AG04449 (cell line): ENCODE measurements around the gene PCDHGC3.

Experiments
- CTCF ChIA-PET: fragments of 350-600 bp; formaldehyde crosslinking; extraction: SDS; loops from one replicate; lab custom pipeline; 2021; ENCODE audit warnings: antibody characterized with exemption; lab: Yijun Ruan, JAX
- POLR2A ChIA-PET: fragments of 400-600, 350-600 bp; formaldehyde crosslinking; extraction: SDS; loops from one replicate; lab custom pipeline; 2020; ENCODE audit warnings: antibody characterized with exemption, inconsistent platforms; lab: Yijun Ruan, JAX
- DNase-seq: peaks from one replicate; pipeline ENCODE4 v3.0.0-alpha.2; 2010; ENCODE audit warnings: low read depth, low spot score
- H3K4me3 ChIP-seq: 2 replicates; pipeline ENCODE4 v1.5.1; 2011; ENCODE audit warnings: low read depth, mild to moderate bottlenecking, control low read depth, low read length
- CTCF ChIP-seq: IDR thresholded peaks from one replicate; pipeline ENCODE4 v1.5.1; 2011; ENCODE audit warnings: mild to moderate bottlenecking, moderate library complexity, low read length, control low read depth, inconsistent platforms; ENCODE audit not compliant: insufficient read depth; ENCODE audit errors: missing control alignments

Gene PCDHGC3

DNA sequence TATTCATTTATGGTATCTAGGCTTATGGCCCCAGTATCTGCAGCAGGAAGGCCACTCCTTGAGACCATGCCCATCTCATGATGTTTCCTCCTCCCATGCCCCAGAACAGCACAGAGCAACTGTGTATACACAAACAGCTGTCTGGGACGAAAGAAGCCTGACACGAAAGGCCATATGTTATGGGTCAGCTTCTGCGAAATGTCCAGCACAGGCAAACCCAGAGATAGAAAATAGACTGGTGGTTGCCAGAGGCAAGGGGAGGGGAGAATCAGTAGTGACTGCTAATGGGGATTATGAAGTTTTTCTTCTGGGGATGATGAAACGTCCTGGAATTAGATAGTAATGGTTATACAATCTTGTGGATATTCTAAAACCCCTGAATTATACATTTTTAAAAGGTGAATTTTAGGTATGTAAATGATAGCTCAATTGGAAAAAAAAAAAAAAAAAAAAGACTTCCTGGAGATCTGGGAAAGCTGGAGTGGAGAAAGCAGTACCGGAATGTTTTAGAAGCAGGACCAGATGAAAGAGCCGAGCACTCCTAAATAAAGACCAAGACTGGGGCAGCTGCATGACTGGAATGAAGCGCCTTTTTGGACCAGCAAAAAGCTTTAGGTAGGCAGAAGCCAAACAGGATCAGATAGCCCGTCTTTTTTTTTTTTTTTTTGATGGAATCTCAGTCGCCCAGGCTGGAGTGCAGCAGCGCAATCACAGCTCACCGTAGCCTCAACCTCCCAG, 42.3 kb downstream of the PCDHGC3 start:
- no peak for DNase-seq
- CTCF ChIA-PET, result interaction anchor here (0.7 to 27.6 kb wide), 7 partner anchors 9 to 101 kb away, joined by 3 to 856 read pairs (median 3); partner anchors contain the start of genes PCDHGA10, PCDHGA11, PCDHGA12 and PCDHGB7
- no peak for TF ChIP-seq CTCF
- POLR2A ChIA-PET, result interaction anchor here (0.6 to 2.2 kb wide), 4 partner anchors 9 to 43 kb away, joined by 3 to 14 read pairs (median 4); partner anchors contain the start of gene PCDHGC3
- H3K4me3 ChIP-seq, result no peak overlapping the region

DNA sequence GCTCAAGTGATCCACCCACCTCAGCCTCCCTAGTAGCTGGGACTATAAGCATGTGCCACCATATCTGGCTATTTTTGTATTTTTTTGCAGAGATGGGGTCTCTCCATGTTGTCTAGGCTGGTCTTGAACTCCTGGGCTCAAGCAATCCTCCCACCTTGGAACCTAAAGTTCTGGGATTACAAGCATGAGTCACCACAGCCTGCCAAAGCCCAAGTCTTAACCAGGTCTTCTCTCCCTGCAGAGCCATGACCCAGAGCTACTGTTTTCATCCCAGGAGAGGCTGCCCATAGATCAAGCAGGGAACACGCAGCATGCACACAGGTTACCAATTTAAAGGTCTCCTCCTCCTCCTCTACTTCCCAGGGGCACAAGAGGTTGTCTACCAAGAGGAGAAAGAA, 42.9 kb downstream of the PCDHGC3 start:
- POLR2A ChIA-PET, result interaction anchor here (0.9 to 2.2 kb wide), 2 partner anchors 11 to 43 kb away, joined by 3 to 14 read pairs; partner anchors contain the start of gene PCDHGC3
- no peak overlapping the region for H3K4me3 ChIP-seq
- CTCF ChIA-PET, result interaction anchor here (0.7 to 27.6 kb wide), 6 partner anchors 20 to 101 kb away, joined by 3 to 856 read pairs (median 4); partner anchors contain the start of genes PCDHGA10, PCDHGA11, PCDHGA12 and PCDHGB7
- no peak for DNase-seq
- TF ChIP-seq CTCF, result no peak

GRCh38 chr5:141519605-141520565, 44.1 kb downstream of the PCDHGC3 start:
- no peak for TF ChIP-seq CTCF
- CTCF ChIA-PET, result interaction anchor here (0.9 to 27.6 kb wide), 10 partner anchors 9 to 199 kb away, joined by 3 to 856 read pairs (median 10); partner anchors contain the start of genes PCDHGA10, PCDHGA11, PCDHGA12 and PCDHGB7
- no peak overlapping the region for H3K4me3 ChIP-seq
- DNase-seq, result no peak
- POLR2A ChIA-PET, result interaction anchor here (1.4 to 2.2 kb wide), 5 partner anchors 12 to 90 kb away, joined by 4 to 33 read pairs (median 6); partner anchors contain the start of genes PCDHGA12, PCDHGC3 and PCDHGC5

- no peak overlapping the region for H3K4me3 ChIP-seq
- CTCF ChIA-PET, result interaction anchor here (1.0 to 27.6 kb wide), 12 partner anchors 9 to 201 kb away, joined by 3 to 856 read pairs (median 9); partner anchors contain the start of genes DIAPH1, PCDHGA10, PCDHGA11 and PCDHGA12
- no peak for TF ChIP-seq CTCF
- DNase-seq, result peak; percentile 96
- POLR2A ChIA-PET, result interaction anchor here (0.6 to 1.9 kb wide), 9 partner anchors 13 to 158 kb away, joined by 3 to 33 read pairs (median 4); partner anchors contain the start of genes PCDHGA12, PCDHGA5, PCDHGC3 and PCDHGC5
These were observed 45.5 kb downstream of the PCDHGC3 start for GRCh38 chr5:141521244-141521781.

DNA sequence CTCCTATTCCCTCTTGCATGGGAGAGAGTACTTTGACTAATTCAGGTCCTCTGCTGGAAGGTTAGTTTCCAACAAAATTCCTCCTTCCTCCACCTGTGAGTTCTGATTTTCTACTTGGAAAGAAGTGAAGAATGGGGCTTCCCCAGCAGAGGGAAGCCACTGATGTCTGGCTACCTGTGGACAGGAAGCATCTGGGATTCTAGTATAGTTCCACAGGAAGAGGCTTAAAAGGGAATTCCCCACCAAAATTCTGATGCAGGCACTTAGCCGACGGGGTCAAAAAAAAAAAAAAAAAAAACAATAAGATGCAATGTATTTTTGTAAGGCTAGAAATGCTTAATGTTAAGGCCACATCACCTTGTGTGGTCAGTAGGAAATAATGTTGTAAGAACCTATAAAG, 46.5 kb downstream of the PCDHGC3 start:
- no peak for TF ChIP-seq CTCF
- H3K4me3 ChIP-seq, result no peak overlapping the region
- POLR2A ChIA-PET, result interaction anchor here (0.9 to 1.2 kb wide), 2 partner anchors 27 to 45 kb away, joined by 3 read pairs; no protein-coding TSS in a partner anchor
- CTCF ChIA-PET, result interaction anchor here (1.0 to 27.6 kb wide), 11 partner anchors 8 to 184 kb away, joined by 3 to 856 read pairs (median 13); partner anchors contain the start of genes DIAPH1, PCDHGA10, PCDHGA11 and PCDHGA12
- DNase-seq, result no peak
